OCI-LY1 (cell line): Measurements from ENCODE around the gene TNIP3.

Experiments used
- H2AFZ ChIP-seq: fragments of 200-600 bp; sonication (generic), shearing (Covaris generic); 2 replicates; pipeline ENCODE4 v1.6.0; 2014; ENCODE audit warnings: antibody characterized with exemption, mild to moderate bottlenecking, low read length
- H3F3A ChIP-seq: fragments of 200-600 bp; sonication (generic), shearing (Covaris generic); 2 replicates; pipeline ENCODE4 v1.6.0; 2014; ENCODE audit warnings: mild to moderate bottlenecking, antibody characterized with exemption, low read length, moderate library complexity; ENCODE audit not compliant: insufficient read depth
- H3K27ac ChIP-seq: fragments of 200-600 bp; sonication (generic); 2 replicates; pipeline ENCODE4 v1.5.1; 2014; ENCODE audit warnings: low read length, mixed run types, mild to moderate bottlenecking, low read depth; ENCODE audit not compliant: poor library complexity, severe bottlenecking
- H3K27me3 ChIP-seq: fragments of 200-600 bp; sonication (generic); 2 replicates; pipeline ENCODE4 v1.6.0; 2014; ENCODE audit warnings: antibody characterized with exemption, mild to moderate bottlenecking, low read length, moderate library complexity; ENCODE audit not compliant: insufficient read depth
- H3K36me3 ChIP-seq: fragments of 200-600 bp; sonication (generic); 2 replicates; pipeline ENCODE4 v1.6.1; 2014; ENCODE audit warnings: mild to moderate bottlenecking, antibody characterized with exemption, low read length, moderate library complexity, mixed read lengths; ENCODE audit not compliant: insufficient read depth
- H3K4me1 ChIP-seq: fragments of 200-600 bp; sonication (generic); 2 replicates; pipeline ENCODE4 v1.5.1; 2014; ENCODE audit warnings: mild to moderate bottlenecking, low read length, moderate library complexity; ENCODE audit not compliant: insufficient read depth, severe bottlenecking
- H3K4me2 ChIP-seq: fragments of 200-600 bp; sonication (generic), shearing (Covaris generic); 2 replicates; pipeline ENCODE4 v1.6.1; 2014; ENCODE audit warnings: low read length
- H3K4me3 ChIP-seq: fragments of 200-600 bp; sonication (generic); 2 replicates; pipeline ENCODE4 v1.5.1; 2014; ENCODE audit warnings: low read length, low read depth, mild to moderate bottlenecking, mixed read lengths; ENCODE audit not compliant: poor library complexity, severe bottlenecking
- H3K79me2 ChIP-seq: fragments of 200-600 bp; shearing (Covaris generic); 2 replicates; pipeline ENCODE4 v1.6.1; 2016; ENCODE audit warnings: mixed run types, low read length, mixed read lengths; ENCODE audit not compliant: insufficient read depth
- H3K9ac ChIP-seq: fragments of 200-600 bp; sonication (generic), shearing (Covaris generic); 2 replicates; pipeline ENCODE4 v1.6.1; 2014; ENCODE audit warnings: mild to moderate bottlenecking, low read length, mixed read lengths
- H3K9me2 ChIP-seq: fragments of 200-600 bp; sonication (generic), shearing (Covaris generic); 2 replicates; pipeline ENCODE4 v1.6.1; 2014; ENCODE audit warnings: low read depth, mild to moderate bottlenecking, low read length, mixed read lengths
- H3K9me3 ChIP-seq: fragments of 200-600 bp; shearing (Covaris generic); 2 replicates; pipeline ENCODE4 v1.6.1; 2014; ENCODE audit warnings: low read length, mixed read lengths
- H4K20me1 ChIP-seq: fragments of 200-600 bp; sonication (generic), shearing (Covaris generic); 2 replicates; pipeline ENCODE4 v1.6.0; 2016; ENCODE audit warnings: mild to moderate bottlenecking, low read length; ENCODE audit not compliant: insufficient read depth
- CTCF ChIP-seq: fragments of 200-600 bp; sonication (generic), shearing (Covaris generic); IDR thresholded peaks from 2 replicates; pipeline ENCODE4 v1.5.1; 2017; ENCODE audit warnings: mild to moderate bottlenecking, antibody characterized with exemption, low read length, moderate library complexity, mixed read lengths
- EZH2 ChIP-seq: fragments of 200-600 bp; sonication (generic), shearing (Covaris generic); IDR thresholded peaks from 2 replicates; pipeline ENCODE4 v1.8.0; 2017; ENCODE audit warnings: borderline replicate concordance, mixed run types, mild to moderate bottlenecking, antibody characterized with exemption, low read length, moderate library complexity, mixed read lengths

The TNIP3 gene

GRCh38 chr4:121190389-121190788 is 26.3 kb upstream of the TNIP3 start:
- no peaks in the 10 kb centered on the region for H3F3A ChIP-seq
- H4K20me1 ChIP-seq: no peaks in the 10 kb centered on the region
- no peak overlapping the region for H3K27ac ChIP-seq
- H3K9me2 ChIP-seq: no peaks in the 10 kb centered on the region
- no peaks in the 10 kb centered on the region for H3K36me3 ChIP-seq
- H3K9me3 ChIP-seq: no peaks in the 10 kb centered on the region
- H3K4me3 ChIP-seq: no peak overlapping the region
- no peaks in the 10 kb centered on the region for H3K79me2 ChIP-seq
- H2AFZ ChIP-seq: no peak overlapping the region
- no peak overlapping the region for H3K9ac ChIP-seq
- TF ChIP-seq EZH2: no peak
- TF ChIP-seq CTCF: no peak
- no peak overlapping the region for H3K4me2 ChIP-seq
- no peaks in the 10 kb centered on the region for H3K4me1 ChIP-seq
- no peaks in the 10 kb centered on the region for H3K27me3 ChIP-seq

GRCh38 chr4:121189326-121190215 is 25.4 kb upstream of the TNIP3 start:
- no peaks in the 10 kb centered on the region for H3K36me3 ChIP-seq
- H2AFZ ChIP-seq: no peak overlapping the region
- H3K9me2 ChIP-seq: no peaks in the 10 kb centered on the region

GRCh38 chr4:121187206-121187605 is 23.1 kb upstream of the TNIP3 start:
- Histone ChIP-seq H3K9ac (no peak overlapping the region), H3K79me2 (no peaks in the 10 kb centered on the region), H3K9me3 (no peaks in the 10 kb centered on the region), H3K9me2 (no peaks in the 10 kb centered on the region), H3K27me3 (no peaks in the 10 kb centered on the region), H3K4me1 (peaks cover under 1% of the 10 kb centered on the region), H4K20me1 (no peaks in the 10 kb centered on the region), H3K27ac (no peak overlapping the region), H3K36me3 (no peaks in the 10 kb centered on the region), H3F3A (no peaks in the 10 kb centered on the region), H3K4me3 (no peak overlapping the region), H3K4me2 (no peak overlapping the region), H2AFZ (no peak overlapping the region)
- TF ChIP-seq EZH2: no peak
- TF ChIP-seq CTCF: no peak

More at GRCh38 chr4:121189326-121190215, 25.4 kb upstream of the TNIP3 start:
- no peaks in the 10 kb centered on the region for H3F3A ChIP-seq
- H3K4me3 ChIP-seq: no peak overlapping the region
- no peaks in the 10 kb centered on the region for H3K79me2 ChIP-seq
- H3K4me2 ChIP-seq: no peak overlapping the region
- H4K20me1 ChIP-seq: no peaks in the 10 kb centered on the region
- TF ChIP-seq CTCF: no peak
- TF ChIP-seq EZH2: no peak
- no peaks in the 10 kb centered on the region for H3K4me1 ChIP-seq
- no peak overlapping the region for H3K9ac ChIP-seq
- H3K27ac ChIP-seq: no peak overlapping the region
- no peaks in the 10 kb centered on the region for H3K27me3 ChIP-seq
- H3K9me3 ChIP-seq: no peaks in the 10 kb centered on the region
